HG03175 (cell line): ENCODE data around the gene KHNYN.
"Not testable (repeated sequence)": the region's sequence is repeated elsewhere in the genome, so short reads cannot be mapped to it uniquely, and the experiment has no call there.

Source experiments
- ATAC-seq: cut with Tn5 transposase; IDR thresholded peaks from one replicate; pipeline ENCODE4 v1.9.1; 2021; ENCODE audit warnings: mild to moderate bottlenecking, moderate library complexity; ENCODE audit not compliant: unreplicated experiment

KHNYN gene

DNA sequence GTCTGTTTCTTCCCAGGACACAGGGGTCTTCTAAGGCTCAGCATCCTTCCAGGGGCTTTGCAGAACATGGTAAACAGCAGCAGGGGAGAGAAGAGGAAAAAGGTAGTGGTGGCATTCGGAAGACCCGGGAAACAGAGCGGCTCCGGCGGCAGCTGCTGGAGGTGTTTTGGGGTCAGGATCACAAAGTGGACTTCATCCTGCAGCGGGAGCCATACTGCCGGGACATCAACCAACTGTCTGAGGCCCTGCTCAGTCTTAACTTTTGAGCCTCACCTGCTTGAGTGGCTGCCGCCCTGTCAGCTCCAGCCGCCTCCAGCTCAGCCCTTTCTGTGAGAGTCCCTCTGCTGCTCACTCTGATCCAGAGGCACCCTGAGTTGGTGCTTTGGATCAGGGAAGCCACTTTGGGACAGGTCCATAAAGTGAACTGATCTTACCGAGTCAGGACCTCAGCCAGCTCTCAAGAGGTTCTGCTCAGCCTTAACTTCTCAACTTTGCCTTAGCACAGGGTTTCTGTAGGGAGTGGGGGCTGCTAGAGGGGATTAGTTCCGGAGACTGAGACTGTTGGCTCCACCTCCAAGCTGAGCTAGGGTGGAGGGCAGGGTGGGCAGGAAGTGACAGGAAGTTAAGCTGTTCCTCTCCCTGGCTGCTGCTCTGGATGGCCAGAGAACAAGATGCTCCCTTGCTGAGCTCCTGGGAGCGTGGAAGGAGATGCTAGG, 7.4 kb downstream of the KHNYN start:
- no peak for ATAC-seq

DNA sequence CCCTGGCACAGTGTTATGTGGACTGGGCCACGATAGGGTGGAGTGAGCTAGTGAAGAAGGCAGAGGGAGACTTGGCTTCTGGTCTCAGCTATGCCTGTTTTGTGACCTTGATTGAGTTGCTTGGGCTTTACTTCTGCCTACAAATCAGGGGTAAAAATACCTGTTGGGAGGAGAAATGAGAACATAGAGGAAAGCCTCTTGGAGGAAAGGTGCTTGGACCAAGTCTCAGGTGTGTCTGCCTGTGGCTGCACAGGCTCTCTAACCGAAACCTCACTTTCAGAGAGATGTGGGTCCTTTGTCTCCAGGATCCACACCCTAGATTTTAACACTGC, 7.9 kb downstream of the KHNYN start:
- no peak for ATAC-seq

DNA sequence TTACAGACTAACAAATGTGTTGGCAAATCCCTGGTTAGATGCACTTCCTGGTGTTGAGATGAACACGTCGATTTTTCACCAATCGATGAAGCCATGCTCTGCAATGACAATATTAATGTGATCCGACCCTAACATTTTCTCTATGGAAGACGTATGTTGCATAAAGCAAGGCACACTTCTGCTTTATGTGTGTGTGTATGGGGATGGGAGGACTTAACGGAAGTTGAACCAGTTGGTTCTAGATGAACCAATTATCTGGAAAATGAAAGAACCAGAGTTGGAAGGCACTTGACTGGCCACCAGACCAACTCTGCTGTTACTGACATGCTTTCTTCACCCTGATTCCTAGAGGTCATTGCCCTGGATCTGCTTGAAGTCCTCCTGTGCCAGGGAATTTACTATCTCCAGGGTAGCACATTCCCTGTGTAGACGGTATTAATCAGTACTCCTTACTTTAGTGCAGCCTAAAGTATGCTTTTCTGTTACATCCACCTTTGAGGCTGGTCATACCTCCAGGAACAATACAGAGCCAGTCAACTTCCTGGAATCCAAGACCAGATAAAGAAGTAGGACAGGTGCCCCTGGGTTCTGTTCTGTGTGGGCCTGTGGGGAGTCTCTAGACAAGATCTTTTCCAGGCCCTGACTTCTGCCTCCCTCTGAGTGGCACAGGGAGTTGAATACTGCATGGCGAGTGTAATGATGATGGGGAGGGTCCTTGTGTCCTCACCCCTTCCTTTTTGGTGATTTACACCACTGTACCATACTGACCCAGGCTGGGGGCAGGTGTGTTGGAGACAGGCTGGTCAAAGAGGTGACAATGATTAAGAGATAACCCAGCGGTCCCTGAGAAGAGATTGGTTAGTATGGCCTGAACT, 8.7 kb downstream of the KHNYN start:
- ATAC-seq: no peak

- no peak for ATAC-seq
Measured at GRCh38 chr14:24439257-24439656, 9.5 kb downstream of the KHNYN start.

DNA sequence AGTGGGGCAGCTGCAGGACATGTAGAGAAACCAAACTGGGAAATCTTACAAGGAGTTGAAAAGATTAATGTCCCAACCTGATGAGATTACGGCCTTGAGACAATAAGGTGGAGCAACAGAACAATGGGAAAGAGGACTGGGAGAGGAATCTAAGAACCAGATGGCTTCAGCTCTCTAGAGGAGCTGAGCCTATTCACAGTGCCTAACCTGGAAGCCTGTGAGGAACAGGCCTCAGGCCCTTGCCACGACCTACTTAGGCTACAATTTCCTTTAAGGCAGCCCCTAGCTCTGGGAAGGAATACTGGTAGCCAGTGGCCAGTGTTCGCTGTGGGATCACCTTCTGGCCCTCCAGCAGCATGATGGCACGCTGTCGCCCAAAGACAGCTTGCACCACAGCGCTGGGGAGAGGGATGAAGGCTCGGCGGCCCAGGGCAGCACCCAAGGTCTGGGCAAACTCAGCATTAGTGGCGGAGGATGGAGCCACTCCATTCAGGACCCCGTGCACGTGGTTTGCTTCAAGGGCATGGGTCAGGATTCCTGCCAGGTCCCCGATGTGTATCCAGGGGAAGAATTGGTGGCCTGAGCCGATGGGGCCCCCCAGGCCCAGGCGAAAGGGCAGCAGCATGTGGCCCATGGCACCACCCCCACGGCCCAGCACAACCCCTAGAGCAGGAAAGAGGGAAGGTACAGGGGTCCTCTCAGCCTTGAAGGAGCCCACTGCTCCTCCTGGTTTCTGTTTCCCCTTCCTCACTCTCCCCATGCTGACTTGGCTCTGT, 10.3 kb downstream of the KHNYN start:
- ATAC-seq: no peak

- no peak for ATAC-seq
Measured at GRCh38 chr14:24440606-24441399, 11.0 kb downstream of the KHNYN start.

- no peak for ATAC-seq
Measured at GRCh38 chr14:24441485-24441884, 11.7 kb downstream of the KHNYN start.

GRCh38 chr14:24441904-24442239, 12.1 kb downstream of the KHNYN start:
- ATAC-seq: no peak

DNA sequence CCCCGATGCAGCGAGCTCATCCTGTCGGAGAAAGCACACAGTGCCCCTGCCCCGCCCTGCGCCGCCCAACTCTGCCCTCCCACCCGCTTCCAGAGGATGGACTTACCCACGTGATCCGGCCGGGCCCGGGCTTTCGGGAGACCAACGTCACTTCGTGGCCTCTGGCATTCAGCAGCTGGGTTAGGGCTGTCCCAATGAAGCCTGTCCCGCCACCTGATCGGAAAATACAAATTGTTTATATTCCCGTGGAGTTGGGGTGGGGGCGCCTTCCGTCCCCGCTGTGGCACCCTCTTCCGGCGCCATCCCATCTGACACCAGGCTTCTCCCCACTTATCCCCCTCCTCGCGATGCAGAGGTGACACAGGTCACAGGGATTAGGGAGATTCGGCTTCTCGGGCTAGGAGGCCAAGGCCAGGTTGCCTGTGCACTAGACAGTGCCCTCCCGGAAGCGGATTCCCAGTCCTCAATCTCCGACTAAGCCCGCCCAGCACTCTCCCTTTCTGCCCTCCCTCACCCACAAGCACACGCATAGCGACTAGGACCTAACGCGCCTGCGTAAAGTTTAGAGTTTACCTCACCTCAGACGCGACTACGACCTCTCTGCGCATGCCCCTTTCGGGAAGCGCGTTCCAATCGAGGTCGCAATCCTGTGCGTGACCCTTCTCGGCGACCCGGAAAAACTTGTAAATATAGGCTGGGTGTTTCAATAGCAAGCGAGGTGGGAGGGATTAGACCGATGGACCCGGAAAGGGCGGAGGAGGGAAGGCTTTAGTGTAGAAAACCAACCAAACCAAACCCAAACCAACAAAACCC, 12.7 kb downstream of the KHNYN start, which contains the start of gene SDR39U1:
Gene SDR39U1 (minus strand): TSS at position 537 of the 813 bp plus-strand sequence. CDS start 7 bp downstream, at position 530.
- ATAC-seq: peak; percentile 93

GRCh38 chr14:24443053-24443665, 13.4 kb downstream of the KHNYN start:
- ATAC-seq: no peak

DNA sequence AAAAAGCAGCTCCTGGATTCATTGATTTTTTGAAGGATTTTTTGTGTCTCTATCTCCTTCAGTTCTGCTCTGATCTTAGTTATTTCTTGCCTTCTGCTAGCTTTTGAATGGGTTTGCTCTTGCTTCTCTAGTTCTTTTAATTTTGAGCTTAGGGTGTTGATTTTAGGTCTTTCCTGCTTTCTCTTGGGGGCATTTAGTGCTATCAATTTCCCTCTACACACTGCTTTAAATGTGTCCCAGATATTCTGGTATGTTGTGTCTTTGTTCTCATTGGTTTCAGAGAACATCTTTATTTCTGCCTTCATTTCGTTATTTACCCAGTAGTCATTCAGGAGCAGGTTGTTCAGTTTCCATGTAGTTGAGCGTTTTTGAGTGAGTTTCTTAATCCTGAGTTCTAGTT, 21.1 kb downstream of the KHNYN start:
- ATAC-seq: not testable (repeated sequence)

- ATAC-seq: no peak
Measured at GRCh38 chr14:24456980-24457379, 27.2 kb downstream of the KHNYN start.

GRCh38 chr14:24458736-24459135, 29.0 kb downstream of the KHNYN start:
- ATAC-seq: no peak

GRCh38 chr14:24459331-24459730, 29.6 kb downstream of the KHNYN start:
- no peak for ATAC-seq

- ATAC-seq: no peak
Measured at GRCh38 chr14:24461336-24461735, 31.6 kb downstream of the KHNYN start.

- no peak for ATAC-seq
Measured at GRCh38 chr14:24463017-24463883, 33.5 kb downstream of the KHNYN start.

- ATAC-seq: no peak
Measured at GRCh38 chr14:24463884-24464785, 34.4 kb downstream of the KHNYN start.

DNA sequence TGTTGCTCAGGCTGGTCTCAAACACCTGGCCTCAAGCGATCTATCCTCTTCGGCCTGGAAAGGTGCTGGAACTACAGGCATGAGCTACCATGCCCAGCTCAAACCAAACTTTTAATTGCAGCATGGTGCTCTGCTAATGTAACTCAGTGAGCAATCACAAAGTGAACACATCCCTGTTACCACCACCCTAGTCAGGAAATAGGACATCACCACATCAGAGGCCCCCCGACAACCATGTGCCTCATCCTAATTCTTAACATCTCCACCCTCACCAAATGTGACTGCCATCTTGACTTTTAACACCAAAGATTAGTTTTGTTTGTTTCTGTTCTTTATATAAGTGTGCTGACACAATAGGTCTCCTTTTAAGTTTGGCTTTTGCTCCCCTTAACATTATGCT, 35.6 kb downstream of the KHNYN start:
- ATAC-seq: no peak
